Heart right ventricle (tissue), 16 donors: ENCODE results near the gene HPRT1. TPM values are rescaled to one million over a fixed set of nuclear protein-coding genes. Genes with fewer than 3 reads are reported as not detected.

Experiments
- ATAC-seq, 8 donors: fragments of 200-7000 bp; cut with Tn5 transposase; one replicate each; pipeline ENCODE4 v1.9.1; 2020; ENCODE audit warnings: mild to moderate bottlenecking in 8 of 8, moderate library complexity in 8 of 8, moderate number of reproducible peaks in 1 of 8
- DNase-seq, 2 donors: peaks; one replicate each; pipeline ENCODE4 v3.0.0-alpha.2; 2020
- H3K27ac ChIP-seq, 10 donors: fragments of 200-600 bp; sonication (generic) in 2 of 10; one replicate each; pipeline versions ENCODE4 v1.5.0 to v1.8.0; 2020 to 2022; ENCODE audit warnings: mild to moderate bottlenecking in 3 of 10
- H3K27me3 ChIP-seq, 7 donors: fragments of 200-600 bp; one replicate each; pipeline ENCODE4 v1.8.0; 2021 to 2022; ENCODE audit warnings: mild to moderate bottlenecking in 2 of 7
- H3K36me3 ChIP-seq, 9 donors: fragments of 200-600 bp; sonication (generic) in 1 of 9; one replicate each; pipeline versions ENCODE4 v1.5.0 to v1.8.0; 2020 to 2022; ENCODE audit warnings: mild to moderate bottlenecking in 2 of 9
- H3K4me1 ChIP-seq, 9 donors: fragments of 200-600 bp; sonication (generic) in 1 of 9; one replicate each; pipeline versions ENCODE4 v1.5.0 to v1.8.0; 2020 to 2022; ENCODE audit warnings: mild to moderate bottlenecking in 4 of 9
- H3K4me3 ChIP-seq, 10 donors: fragments of 200-600 bp; sonication (generic) in 2 of 10; one replicate each; pipeline versions ENCODE4 v1.5.0 to v1.8.0; 2020 to 2022; ENCODE audit warnings: mild to moderate bottlenecking in 7 of 10, moderate library complexity in 2 of 10
- H3K9me3 ChIP-seq, 11 donors: fragments of 200-600 bp in 10 of 11; sonication (generic) in 2 of 11; one replicate each; pipeline versions ENCODE4 v1.5.0 to v1.8.0; 2013 to 2022; ENCODE audit warnings: mild to moderate bottlenecking in 2 of 11, control low read depth in 1 of 11, moderate library complexity in 1 of 11
- WGBS, 2 donors: extraction: QIAGEN DNeasy Blood & Tissue Kit; methylation state at CpG; one replicate each; pipeline ENCODE4 v1.1.7; 2013; ENCODE audit warnings: inconsistent platforms in 1 of 2; 5-methylcytosine and 5-hydroxymethylcytosine counted together
- intact Hi-C, 10 donors: fragments of 100-400 bp; cut with DNase I; formaldehyde crosslinking; loops; one replicate each; pipeline versions ENCODE4 v1.11.1 to v1.14.2; 2022
- polyA plus RNA-seq, 2 donors: library from polyadenylated mRNA; stranded (reverse); fragments of 200-250 nt; gene quantifications; one replicate each; pipeline ENCODE4 v1.2.3, GENCODE V29; 2013
- total RNA-seq, 10 donors: library from RNA; stranded (reverse); fragmentation: NEBNext Ultra II Directional in 3 of 10; extraction: Animal tissue kit (Norgen Biotek cat#: 25700) in 3 of 10; gene quantifications; one replicate each; pipeline versions ENCODE4 v1.2.1 to v1.2.4, GENCODE V29; 2021 to 2023
- TF ChIP-seq, protein P1 (sequence below), 9 donors: fragments of 200-600 bp; sonication (generic) in 2 of 9; IDR thresholded peaks; one replicate each; pipeline versions ENCODE4 v1.5.0 to v1.8.0; 2021 to 2022; ENCODE audit warnings: antibody characterized with exemption in 9 of 9, mild to moderate bottlenecking in 5 of 9, moderate library complexity in 1 of 9
- donor health status: Arrhythmogenic right ventricular cardiomyopathy.
- donor health status: ischemic (EF 13 %, LVEDD 7.1; RV severe dilation, severe dysfunction).
- donor health status: healthy with polysubstance abuse.
- donor health status: DM: no; HTN: yes; CAD: no.
- donor health status: DM: no; HTN: no; CAD: no.
- donor health status: ischemic (EF 25% LVEDD 6.9; RV normal size, moderate dysfunction).
- donor health status: ischemic (EF 25% LVEDD 5.7; RV mildly dilated, moderate dysfunction).
- donor health status: healthy.
- donor health status: DM: yes; HTN: yes; CAD: no.
- donor health status: Ischemic cardiomyopathy.
- donor health status: ischemic (EF 35%, LVEDD 5.7; RV mildly dilated, moderate dysfunction).
- donor health status: nonischemic (EF 11% LVEDD 7.7; RV severe dilation, severe dysfunction).
- donor health status: DM: yes; HTN: yes; CAD: no.
- donor health status: PGD.
- donor health status: ischemic (EF 29% LVEDD 5.4; RV normal size, mild dysfunction).
- donor health status: nonischemic (EF 23%, LVEDD 6.1; RV moderate dilation, normal function).

HPRT1 gene
- total and polyA plus RNA-seq, 12 donors = 17.0 to 29.6 (median 25.6) TPM

DNA sequence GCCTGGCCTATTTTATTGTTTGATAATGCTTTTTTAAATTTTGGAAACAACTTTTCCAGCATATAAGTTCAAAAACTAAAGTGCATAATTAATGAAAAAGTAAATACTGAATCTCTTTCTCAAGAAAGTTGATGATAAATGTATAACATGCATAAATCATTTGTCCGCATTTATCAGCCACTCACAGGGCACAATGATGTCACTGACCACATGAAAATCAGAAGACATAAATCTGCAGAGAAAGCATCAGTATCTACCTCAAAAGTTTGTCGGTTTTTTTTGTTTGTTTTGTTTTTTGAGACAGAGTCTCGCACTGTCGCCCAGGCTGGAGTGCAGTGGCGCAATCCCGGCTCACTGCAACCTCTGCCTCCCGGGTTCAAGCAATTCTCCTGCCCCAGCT is 5.5 kb upstream of the HPRT1 start:
- ATAC-seq (no peak), DNase-seq (no peak)
- TF ChIP-seq, protein P1, sequence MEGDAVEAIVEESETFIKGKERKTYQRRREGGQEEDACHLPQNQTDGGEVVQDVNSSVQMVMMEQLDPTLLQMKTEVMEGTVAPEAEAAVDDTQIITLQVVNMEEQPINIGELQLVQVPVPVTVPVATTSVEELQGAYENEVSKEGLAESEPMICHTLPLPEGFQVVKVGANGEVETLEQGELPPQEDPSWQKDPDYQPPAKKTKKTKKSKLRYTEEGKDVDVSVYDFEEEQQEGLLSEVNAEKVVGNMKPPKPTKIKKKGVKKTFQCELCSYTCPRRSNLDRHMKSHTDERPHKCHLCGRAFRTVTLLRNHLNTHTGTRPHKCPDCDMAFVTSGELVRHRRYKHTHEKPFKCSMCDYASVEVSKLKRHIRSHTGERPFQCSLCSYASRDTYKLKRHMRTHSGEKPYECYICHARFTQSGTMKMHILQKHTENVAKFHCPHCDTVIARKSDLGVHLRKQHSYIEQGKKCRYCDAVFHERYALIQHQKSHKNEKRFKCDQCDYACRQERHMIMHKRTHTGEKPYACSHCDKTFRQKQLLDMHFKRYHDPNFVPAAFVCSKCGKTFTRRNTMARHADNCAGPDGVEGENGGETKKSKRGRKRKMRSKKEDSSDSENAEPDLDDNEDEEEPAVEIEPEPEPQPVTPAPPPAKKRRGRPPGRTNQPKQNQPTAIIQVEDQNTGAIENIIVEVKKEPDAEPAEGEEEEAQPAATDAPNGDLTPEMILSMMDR (IDR thresholded peaks at IDR 0.05) = no peak
- Histone ChIP-seq H3K9me3 (no peaks in the 10 kb centered on the region), H3K27me3 (peaks cover 0 to 4% (median 0%) of the 10 kb centered on the region in 7 donors), H3K36me3 (no peaks in the 10 kb centered on the region), H3K4me3 (no peak overlapping the region), H3K27ac (no peak overlapping the region), H3K4me1 (peaks cover 0 to 2% (median 0%) of the 10 kb centered on the region in 9 donors)
- intact Hi-C loops = no loop called here
- 94 to 95% methylated on average over 7 of the region's 7 CpGs for WGBS, 2 donors

DNA sequence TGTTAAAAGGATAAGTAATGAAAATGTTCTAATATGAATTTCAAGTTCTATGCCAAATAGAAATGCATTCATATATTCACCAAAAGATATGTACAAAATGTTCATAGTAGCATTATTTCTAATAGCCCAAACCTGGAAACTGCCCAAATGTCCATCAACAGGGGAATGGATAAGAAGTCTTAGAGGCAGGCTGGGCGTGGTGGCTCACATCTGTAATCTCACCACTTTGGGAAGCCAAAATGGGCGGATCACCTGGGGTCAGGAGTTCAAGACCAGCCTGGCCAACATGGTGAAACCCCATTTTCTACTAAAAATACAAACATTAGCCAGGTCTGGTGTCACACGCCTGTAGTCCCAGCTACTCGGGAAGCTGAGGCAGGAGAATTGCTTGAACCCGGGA is 2.3 kb upstream of the HPRT1 start:
- DNase-seq = no peak
- Histone ChIP-seq H3K27me3 (peaks cover 0 to 4% (median 0%) of the 10 kb centered on the region in 7 donors), H3K4me1 (peaks cover 0 to 13% (median 5%) of the 10 kb centered on the region in 9 donors), H3K9me3 (no peaks in the 10 kb centered on the region), H3K4me3 (no peak overlapping the region), H3K27ac (no peak overlapping the region), H3K36me3 (no peaks in the 10 kb centered on the region)
- intact Hi-C loops = no loop called here
- ATAC-seq = no peak
- WGBS, 2 donors = 75 to 78% methylated on average over 5 of the region's 5 CpGs
- TF ChIP-seq, protein P1 (IDR thresholded peaks at IDR 0.05) = no peak

DNA sequence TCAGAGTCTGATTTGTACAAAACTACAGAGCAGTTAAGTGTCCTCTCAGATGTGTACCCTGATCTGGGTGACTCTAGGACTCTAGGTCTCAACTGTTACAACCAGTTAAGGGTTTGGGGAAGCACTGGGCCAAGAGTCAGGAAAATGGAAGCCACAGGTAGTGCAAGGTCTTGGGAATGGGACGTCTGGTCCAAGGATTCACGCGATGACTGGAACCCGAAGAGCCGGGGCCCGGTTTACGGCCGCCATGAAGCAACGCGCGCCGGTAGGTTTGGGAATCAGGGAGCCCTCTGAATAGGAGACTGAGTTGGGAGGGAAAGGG is 321 bp upstream of the HPRT1 start:
- intact Hi-C loops = no loop called here
- H3K9me3 ChIP-seq = no peaks in the 10 kb centered on the region
- ATAC-seq = peak in 7 of 8 donors; percentile 14 to 75 (median 25)
- peak overlapping the region in 8 of 10 donors; percentile 61 to 90 (median 80) for H3K27ac ChIP-seq
- 1 to 3% methylated on average over 12 of the region's 12 CpGs for WGBS, 2 donors
- H3K4me3 ChIP-seq = peak overlapping the region; percentile 32 to 74 (median 64)
- peaks cover 0 to 3% (median 0%) of the 10 kb centered on the region in 7 donors for H3K27me3 ChIP-seq
- DNase-seq = no peak
- no peaks in the 10 kb centered on the region for H3K36me3 ChIP-seq
- TF ChIP-seq, protein P1 (IDR thresholded peaks at IDR 0.05) = no peak
- peaks cover 0 to 13% (median 5%) of the 10 kb centered on the region in 9 donors for H3K4me1 ChIP-seq

DNA sequence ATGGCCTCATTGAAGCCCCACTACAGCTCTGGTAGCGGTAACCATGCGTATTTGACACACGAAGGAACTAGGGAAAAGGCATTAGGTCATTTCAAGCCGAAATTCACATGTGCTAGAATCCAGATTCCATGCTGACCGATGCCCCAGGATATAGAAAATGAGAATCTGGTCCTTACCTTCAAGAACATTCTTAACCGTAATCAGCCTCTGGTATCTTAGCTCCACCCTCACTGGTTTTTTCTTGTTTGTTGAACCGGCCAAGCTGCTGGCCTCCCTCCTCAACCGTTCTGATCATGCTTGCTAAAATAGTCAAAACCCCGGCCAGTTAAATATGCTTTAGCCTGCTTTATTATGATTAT is 876 bp downstream of the HPRT1 start:
- WGBS, 2 donors = 10 to 11% methylated on average over 9 of the region's 9 CpGs
- no peaks in the 10 kb centered on the region for H3K9me3 ChIP-seq
- peaks cover 0 to 13% (median 5%) of the 10 kb centered on the region in 9 donors for H3K4me1 ChIP-seq
- DNase-seq = no peak
- TF ChIP-seq, protein P1 (IDR thresholded peaks at IDR 0.05) = no peak
- ATAC-seq = peak in 1 of 8 donors; percentile 2
- H3K36me3 ChIP-seq = no peaks in the 10 kb centered on the region
- H3K4me3 ChIP-seq = peak overlapping the region; percentile 44 to 74 (median 64)
- no peaks in the 10 kb centered on the region for H3K27me3 ChIP-seq
- peak overlapping the region in 5 of 10 donors; percentile 71 to 90 (median 76) for H3K27ac ChIP-seq
- intact Hi-C loops = no loop called here
